GM21723 (cell line): ENCODE data around the gene OR6C76.
"Not testable (repeated sequence)": the region's sequence is repeated elsewhere in the genome, so short reads cannot be mapped to it uniquely, and the experiment has no call there.

Experiments used
- ATAC-seq: cut with Tn5 transposase; IDR thresholded peaks from one replicate; pipeline ENCODE4 v1.9.1; 2021; ENCODE audit warnings: mild to moderate bottlenecking, moderate library complexity; ENCODE audit not compliant: unreplicated experiment

OR6C76 gene

DNA sequence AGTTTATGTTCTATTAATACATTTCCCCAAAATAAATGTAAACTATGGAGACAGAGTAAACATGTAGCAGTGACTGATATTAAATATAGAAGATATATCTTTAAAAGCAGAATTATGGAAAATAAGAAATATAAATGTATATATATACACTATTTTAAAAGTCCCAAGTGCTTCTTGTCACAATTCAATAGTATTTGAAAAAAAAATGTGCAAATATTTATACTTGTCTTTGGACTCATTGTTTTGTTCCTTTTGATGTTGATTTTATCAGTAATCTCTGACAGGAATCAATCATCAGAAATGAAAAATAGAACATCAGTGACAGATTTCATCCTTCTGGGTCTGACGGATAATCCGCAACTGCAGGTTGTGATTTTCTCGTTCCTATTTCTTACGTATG lies at the start of gene OR6C76:
Gene OR6C76, plus strand, starts transcription at position 301 of the 400 bp plus-strand sequence. Its CDS starts 0 bp downstream, at position 301.
- no peak for ATAC-seq

DNA sequence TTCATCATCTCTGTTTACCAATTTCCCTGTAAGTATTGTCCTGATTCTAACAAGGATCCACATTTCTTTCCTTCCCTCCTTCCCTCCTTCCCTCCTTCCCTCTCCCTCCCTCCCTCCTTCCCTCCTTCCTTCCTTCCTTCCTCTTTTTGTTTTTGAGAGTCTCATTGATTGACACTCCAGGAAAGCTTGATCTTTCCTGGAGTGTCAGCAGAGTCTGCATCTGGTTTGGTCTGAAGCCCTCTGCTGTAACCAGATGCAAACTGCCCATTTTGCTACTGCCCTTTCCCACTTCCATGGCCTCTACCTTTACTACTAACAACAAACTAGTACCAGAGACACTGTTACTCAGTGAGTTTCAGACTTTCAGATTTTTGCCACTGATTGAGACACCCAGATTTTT lies 40.2 kb upstream of the OR6C76 start:
- ATAC-seq = no peak

DNA sequence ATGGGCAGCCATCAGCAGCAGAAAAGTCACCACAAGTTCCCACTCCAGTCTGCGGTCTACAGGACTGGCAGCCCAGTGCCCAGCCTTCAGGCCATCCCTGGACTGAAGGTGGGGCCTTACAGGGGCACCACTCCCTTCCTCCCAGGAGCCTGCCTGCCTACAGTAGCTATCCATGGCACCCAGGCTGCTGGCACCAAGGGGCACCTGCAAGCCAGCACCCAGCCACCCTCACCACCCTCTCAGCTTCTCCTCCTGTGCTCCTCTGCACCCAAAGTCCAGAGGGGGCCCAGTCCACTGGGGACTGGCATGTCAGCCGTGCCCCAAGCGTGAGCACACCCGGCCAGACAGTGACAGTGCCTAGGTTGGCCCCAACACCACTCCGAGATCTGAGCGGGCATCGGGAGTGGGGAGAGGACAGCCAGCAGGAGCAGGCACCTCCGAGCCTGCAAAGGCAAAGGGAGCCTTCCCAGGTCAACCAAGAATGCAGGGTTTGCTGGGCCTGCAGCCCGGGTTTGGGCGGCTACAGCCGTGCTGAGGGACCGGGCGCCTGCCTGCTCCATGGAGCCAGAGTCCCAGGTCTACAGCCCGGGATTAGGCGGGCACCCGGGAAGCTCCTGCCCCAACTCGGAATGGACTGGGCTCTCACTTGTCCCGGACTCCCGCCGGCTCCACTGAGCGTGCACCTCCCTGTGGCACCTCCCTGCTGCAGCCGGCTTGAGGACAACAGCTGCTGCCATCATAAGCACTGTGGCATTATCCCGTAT lies 33.8 kb upstream of the OR6C76 start:
- ATAC-seq = no peak

DNA sequence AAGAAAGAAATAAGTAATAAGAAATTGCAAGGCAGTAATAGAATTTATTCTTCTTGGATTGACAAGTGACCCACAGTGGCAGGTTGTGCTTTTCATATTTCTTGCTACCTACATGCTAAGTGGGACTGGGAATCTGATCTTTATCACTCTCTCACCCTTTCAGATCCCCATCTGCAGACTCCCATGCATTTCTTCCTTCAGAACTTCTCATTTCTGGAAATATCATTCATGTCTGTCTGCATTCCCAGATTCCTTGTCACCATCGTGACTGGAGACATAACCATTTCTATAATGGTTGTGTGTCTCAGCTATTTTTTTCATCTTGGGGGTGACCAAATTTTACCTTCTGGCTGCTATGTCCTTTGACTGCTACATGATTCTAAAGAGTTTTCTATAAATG lies 29.7 kb upstream of the OR6C76 start:
- no peak for ATAC-seq

DNA sequence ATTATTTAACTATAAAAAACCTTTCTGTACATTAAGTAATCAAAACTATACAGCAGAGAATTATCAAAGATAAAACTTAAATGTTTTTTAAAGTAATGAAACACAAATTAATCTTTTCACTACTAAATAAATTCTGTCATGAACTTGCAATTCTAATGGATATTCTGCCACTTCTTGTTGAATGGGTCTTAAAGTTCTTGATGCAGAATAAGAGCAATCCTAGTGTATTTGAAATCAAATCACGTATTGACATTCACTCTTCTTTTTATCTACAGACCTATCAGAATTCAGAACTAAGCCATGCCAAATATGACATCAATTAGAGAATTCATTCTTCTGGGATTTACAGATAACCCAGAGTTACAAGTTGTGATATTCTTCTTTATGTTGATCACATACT lies 25.8 kb upstream of the OR6C76 start, which contains the start of gene OR6C65:
Gene OR6C65, plus strand, starts transcription at position 301 of the 400 bp plus-strand sequence. Its CDS starts 0 bp downstream, at position 301.
- no peak for ATAC-seq

DNA sequence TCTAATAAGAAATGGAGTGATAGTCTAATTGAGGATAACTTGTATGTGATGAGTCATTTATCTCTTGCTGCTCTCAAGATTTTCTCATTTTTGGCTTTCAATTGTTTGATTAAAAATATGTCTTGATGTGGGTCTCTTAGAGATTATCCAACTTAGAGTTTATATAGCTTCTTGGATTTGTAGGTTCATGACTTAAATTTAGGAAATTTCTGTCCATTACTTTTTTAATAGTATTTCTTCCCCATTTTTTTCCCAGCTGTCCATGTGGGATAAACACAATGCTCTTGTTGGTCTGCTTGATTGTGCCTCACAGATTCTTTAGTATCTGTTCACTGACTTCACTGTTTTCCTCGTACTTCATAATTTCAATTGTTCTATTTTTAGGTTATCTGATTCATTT lies 18.2 kb upstream of the OR6C76 start:
- no peak for ATAC-seq

DNA sequence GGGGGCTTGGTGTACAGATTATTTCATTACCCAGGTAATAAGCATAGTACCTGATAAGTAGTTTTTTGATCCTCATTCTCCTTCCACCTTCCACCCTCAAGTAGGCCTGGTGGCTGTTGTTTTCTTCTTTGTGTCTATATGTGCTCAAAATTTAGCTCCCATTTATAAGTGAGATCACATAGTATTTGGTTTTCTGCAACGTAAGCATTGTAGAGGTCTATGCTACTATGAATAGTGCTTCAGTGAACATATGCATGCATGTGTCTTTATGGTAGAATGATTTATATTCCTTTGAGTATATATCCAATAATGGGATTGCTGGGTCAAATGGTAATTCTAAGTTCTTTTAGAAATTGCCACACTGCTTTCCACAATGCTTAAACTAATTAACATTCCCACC lies 16.9 kb upstream of the OR6C76 start:
- ATAC-seq = not testable (repeated sequence)

DNA sequence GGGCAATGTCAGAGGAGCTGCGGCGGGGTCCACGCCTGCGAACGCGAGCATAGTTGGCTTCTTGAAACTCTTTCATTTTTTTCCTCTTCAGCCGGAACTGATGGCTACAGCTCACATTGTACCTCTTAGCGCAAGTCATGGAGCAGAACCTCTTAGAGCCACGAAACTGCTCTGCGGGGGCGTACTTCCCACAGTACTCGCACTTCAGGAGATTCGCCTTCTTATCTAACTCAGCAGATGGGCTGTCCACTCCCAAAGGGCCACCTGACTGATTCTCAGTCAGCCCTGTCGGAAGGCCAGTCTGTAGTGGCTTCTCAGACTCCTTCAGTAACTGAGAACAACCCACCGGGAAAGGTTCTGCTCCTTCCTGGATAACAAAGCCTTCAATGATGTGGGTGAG lies 13.9 kb upstream of the OR6C76 start:
- not testable (repeated sequence) for ATAC-seq

DNA sequence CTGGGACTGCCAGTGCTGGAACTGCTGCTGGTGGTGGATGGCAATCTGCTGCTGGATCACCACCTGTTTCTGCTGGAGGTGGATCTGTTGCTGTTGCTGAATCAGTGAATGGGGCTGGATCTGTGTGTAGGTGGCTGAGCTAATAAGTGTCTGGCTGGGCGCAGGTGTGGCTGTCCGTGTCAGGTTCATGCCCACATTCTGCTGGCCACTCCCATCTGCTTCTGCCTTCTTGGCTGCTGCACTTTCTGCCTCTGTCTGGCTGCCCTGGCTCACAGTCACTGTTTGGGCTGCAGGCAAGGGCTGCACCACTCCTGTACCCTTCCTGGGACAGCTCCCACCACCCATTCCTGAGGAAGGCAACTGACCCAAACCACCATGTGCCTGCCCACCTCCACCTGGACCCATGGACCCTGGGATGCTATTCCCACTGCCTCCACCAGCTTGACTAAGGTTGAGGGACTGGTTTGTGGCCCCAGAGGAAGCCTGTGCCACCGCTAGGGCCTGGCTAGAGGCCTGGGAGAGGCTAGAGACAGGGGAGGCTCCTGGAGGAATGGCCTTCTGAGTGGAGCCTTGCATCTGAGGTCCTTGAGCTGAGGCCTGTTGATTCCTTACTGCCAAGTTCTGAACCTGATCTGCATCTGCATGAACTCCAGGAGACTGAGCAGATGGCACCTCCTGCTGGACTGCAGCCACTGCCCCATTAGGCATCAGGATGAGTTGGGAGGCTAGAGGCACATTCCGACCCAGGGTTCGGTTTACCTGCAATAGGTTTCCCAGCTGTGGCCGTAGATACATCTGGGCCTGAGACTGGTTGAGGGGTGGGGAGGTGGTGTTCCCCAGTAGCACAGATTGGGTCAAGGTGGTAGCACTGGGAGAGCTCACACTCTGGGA lies 12.3 kb upstream of the OR6C76 start:
- not testable (repeated sequence) for ATAC-seq

DNA sequence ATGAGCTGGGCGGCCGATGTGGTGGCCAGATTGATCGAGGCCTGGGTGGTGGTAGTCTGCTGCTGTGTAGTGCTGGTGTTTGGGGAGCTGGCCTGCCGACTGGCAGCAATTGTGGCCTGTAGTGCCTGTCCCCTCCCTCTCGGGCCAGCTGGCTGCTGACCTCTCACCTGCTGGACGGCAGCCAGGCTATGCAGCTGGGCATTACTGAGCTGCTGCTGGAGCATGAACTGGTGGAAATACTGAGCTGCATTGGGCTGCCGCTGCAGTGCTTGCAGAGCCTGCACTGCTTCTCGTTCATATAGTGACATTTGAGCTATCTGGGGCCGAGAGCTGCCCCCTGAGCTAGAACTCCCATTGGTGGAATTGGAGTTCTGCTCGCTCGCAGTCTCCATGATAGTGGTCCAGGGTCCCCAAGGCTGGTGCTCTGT lies 11.6 kb upstream of the OR6C76 start:
- ATAC-seq = not testable (repeated sequence)

DNA sequence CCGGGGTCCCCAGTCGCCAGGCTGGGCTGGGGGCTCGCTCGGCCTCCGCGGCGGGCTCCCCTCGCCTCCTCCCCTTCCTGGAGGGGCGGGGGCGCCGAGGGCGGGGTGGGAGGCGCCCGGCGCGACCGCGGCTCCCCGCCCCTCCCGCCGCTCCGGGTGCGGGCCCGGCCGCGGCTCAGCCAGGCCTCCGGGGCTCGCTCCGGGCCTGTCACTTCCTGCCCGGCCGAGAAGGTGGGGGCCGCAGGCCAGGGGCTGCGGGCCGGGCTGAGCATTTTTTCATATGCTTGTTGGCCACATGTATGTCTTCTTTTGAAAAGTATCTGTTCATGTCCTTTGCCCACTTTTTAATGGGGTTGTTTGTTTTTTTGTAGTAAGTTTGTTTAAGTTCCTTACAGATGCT lies 11.2 kb upstream of the OR6C76 start:
- ATAC-seq = not testable (repeated sequence)

DNA sequence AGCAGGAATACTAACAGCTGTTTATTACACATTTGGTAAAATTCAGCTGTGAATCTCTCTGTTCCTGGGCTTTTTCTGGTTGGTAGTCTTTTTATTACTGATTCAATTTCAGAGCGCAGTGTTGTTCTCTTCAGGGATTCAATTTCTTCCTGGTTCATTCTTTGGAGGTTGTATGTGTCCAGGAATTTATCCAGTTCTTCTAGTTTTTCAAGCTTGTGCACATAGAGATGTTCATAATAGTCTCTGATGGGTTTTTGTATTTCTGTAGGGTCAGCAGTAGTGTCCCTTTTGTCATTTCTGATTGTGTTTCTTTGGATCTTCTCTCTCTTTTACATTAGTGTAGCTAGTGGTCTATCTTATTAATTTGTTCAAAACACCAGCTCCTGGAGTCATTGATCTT lies 9.1 kb upstream of the OR6C76 start:
- no peak for ATAC-seq

DNA sequence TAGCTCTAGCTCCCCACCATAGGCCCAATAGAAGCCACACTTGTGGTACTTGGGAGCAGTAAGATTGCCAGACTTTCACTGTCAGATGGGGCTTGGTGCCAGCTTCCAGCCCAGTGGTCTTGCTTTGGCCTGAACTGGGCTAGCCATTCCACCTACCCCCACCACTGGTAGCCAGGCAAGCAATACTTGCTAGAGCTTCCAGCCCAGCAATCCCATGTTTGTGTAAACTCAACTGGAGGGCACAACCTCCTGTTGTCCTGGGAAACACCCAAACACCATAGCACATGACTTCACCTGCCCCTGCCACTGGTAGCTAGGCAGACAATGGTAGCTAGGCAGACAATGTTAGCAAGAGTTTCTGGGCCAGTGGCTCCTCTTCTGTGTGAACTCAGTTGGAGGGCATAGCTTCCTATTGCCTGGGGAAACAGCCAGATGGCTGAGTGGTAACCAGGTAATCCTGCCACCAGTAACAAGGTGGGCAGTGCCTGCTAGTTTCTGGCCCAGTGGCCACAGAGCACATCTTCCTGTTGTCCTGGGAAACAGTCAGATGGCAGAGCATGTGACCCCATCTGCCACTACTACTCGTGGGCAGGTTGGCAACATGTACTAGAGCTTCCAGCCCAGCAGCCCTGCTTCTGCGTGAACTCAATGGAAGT lies 5.6 kb upstream of the OR6C76 start:
- no peak for ATAC-seq

DNA sequence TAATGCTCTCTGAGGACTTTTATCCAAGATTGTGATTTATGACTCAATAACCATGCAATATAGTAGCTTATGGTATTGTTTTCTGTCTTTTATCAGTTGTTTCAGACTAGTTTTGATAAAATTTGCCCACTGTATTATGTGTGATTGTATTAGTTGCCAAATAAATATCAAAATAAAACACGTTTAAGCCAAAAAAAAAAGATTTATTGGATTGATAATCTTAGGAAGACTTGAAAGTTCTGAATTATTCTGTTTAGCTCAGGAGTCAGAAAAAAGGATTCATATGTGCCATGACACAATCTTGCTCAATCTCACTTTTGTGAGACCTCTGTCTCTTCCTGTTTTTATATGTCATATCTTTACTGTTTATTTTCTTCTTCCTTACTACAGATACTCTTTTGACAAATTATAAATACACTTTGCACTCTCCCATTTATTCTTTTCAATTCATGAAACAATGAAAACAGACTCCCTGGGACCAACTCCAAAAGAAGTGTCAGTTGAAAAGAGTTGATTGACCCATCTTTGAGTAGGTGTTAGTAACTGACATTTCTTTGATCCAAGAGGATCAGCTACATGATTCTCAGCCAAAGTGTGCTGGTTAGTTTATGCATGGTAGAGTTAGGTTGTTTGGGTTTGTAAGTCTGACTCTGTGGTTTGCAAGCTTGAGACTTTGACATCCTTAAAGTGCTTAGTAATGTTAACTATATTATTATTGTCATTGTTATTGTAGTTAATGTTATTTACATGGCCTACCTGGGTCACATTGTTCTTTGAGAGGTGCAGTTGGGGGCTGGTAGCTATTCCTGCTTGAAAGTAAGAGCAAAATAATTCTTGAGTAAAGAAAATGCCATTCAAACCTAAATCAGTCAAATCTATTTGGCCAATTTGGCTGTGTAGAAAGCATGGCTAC lies 2.5 kb downstream of the OR6C76 start:
- ATAC-seq = no peak

DNA sequence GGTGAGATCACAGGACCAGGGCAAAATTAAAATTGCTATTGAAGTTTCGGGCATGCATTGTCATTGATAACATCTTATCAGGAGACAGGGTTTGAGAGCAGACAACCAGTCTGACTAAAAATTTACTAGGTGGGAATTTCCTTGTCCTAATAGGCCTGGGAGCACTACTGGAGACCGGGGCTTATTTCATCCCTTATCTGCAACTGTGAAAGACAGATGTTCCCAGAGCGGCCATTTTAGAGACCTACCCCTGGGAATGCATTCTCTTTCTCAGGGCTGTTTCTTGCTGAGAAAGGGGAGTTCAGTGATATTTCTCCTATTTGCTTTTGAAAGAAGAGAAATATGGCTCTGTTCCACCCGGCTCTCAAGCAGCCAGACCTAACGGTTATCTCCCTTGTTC lies 15.2 kb downstream of the OR6C76 start:
- ATAC-seq = not testable (repeated sequence)

DNA sequence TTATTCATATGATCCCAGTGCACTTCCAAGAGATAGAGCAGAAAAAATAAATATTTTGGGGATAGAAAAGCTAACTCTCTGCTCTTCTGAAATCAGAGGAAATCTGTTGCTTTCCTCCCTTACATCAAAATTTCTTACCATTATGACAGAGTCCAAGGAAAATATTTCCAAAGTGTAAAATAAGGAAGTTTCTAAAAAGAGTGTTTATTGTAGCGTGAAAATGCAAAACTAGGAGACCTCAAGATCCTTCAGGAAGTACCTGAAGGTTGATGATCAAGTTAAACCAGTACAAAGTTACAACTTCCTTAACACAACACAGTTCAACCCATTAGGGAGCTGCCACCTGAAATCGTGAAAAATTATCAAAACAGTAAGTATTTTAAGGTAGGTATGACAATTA lies 17.7 kb downstream of the OR6C76 start, which contains the start of gene OR6C2:
Gene OR6C2, plus strand, starts transcription at position 301 of the 400 bp plus-strand sequence. CDS start 8,138 bp downstream, outside the sequence.
- ATAC-seq = no peak

DNA sequence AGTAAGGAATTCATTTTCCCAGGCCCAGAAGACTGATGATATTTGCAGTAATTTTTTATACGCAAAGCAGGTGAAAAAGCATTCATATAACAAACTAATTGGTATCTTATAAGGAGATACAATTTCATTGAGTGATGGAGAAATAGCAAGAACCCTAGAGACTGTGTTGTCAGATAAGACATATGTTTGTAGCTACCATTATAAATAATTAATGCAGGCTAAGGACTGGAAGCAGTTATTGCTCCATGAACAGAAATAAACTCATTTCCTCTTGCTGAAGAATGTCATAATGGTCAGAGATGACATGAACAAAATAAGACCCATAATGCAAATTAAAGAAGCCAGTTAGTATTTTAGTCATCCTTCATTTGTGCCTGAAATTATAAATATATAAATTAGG lies 19.3 kb downstream of the OR6C76 start:
- ATAC-seq = no peak

DNA sequence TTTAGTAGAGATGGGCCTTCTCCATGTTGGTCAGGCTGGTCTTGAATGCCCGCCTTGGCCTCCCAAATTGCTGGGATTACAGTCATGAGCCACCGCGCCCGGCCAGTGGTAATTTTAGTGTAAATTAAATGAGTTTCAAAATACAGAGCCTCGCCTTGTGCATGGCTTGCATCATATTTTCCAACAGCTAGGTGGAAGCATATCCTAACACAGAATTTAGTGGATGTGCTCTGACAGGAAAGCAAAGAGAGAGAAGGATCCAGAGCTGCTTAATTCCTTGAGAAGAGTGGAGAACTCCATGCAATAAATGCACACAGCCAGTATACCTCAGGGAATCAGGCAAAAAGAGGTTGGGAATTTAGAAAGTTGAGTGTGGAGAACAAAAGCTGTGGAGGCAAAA lies 20.3 kb downstream of the OR6C76 start:
- no peak for ATAC-seq

DNA sequence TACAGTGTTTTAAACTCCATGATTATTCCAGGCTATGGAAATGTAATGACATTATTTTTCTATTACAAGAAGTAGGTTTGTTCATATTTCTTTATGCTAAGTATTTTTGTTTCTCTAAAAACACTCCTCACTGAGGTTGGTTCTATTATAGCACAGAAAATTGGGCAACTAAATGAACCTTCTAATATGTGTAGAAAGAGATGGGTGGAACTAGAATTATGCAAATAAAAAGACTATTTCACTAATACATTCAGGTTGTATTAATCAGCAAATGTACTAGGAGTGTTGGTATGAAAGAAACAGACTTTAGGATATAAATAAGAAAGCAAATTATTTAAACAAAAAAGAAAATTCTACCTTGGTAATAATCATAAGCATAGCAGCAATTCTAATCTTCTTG lies 22.8 kb downstream of the OR6C76 start:
- no peak for ATAC-seq

DNA sequence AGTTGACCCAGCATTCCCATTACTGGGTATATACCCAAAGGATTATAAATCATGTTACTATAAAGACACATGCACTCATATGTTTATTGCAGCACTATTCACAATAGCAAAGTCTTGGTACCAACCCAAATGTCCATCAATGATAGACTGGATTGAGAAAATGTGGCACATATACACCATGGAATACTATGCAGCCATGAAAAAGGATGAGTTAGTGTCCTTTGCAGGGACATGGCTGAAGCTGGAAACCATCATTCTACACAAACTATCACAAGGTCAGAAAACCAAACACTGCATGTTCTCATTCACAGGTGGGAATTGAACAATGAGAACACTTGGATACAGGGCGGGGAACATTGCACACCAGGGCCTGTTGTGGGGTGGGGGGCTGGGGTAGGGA lies 38.9 kb downstream of the OR6C76 start:
- not testable (repeated sequence) for ATAC-seq
